H1 (cell line): ENCODE data around the gene TC2N. TPM values are rescaled to one million over a fixed set of nuclear protein-coding genes. Genes with fewer than 3 reads are reported as not detected.

Experiments
- CTCF ChIA-PET: fragments of 300-600 bp; sonication (Branson Sonifier 250); formaldehyde crosslinking; loops from one replicate; lab custom pipeline; 2021; ENCODE audit not compliant: partially characterized antibody; lab: Charles Lee
- POLR2A ChIA-PET: fragments of 300-600 bp; sonication (Branson Sonifier 250); formaldehyde crosslinking; loops from one replicate; lab custom pipeline; 2021; ENCODE audit warnings: inconsistent platforms; ENCODE audit not compliant: partially characterized antibody; lab: Charles Lee
- DNase-seq, 2 experiments: peaks; one replicate each; pipeline versions ENCODE4 v3.0.0 to v3.0.0-alpha.2; 2010 to 2022; ENCODE audit warnings: low spot score in 2 of 2, low read depth in 1 of 2, mixed read lengths in 1 of 2
- FAIRE-seq: peaks from 2 replicates; lab custom pipeline; 2011; peaks lifted over from hg19 to GRCh38; lab: Jason Lieb, UNC
- H2AFZ ChIP-seq: 2 replicates; pipeline ENCODE4 v1.8.1; 2012; ENCODE audit warnings: low read length, inconsistent platforms
- H2AK5ac ChIP-seq: 2 replicates; pipeline ENCODE4 v1.6.1; 2013; ENCODE audit warnings: low read depth, low read length
- H2BK120ac ChIP-seq: replicated peaks from 2 replicates; pipeline ENCODE3; 2013; ENCODE audit warnings: low read depth, low read length, inconsistent platforms
- H2BK12ac ChIP-seq: 2 replicates; pipeline ENCODE4 v1.6.1; 2013; ENCODE audit warnings: low read depth, low read length
- H2BK15ac ChIP-seq: 2 replicates; pipeline ENCODE4 v1.6.1; 2013; ENCODE audit warnings: low read length
- H2BK20ac ChIP-seq: 2 replicates; pipeline ENCODE4 v1.6.1; 2013; ENCODE audit warnings: low read length
- H2BK5ac ChIP-seq: 2 replicates; pipeline ENCODE4 v1.6.1; 2013; ENCODE audit warnings: low read depth, low read length
- H3K14ac ChIP-seq: 2 replicates; pipeline ENCODE4 v1.6.1; 2013; ENCODE audit warnings: inconsistent platforms; ENCODE audit not compliant: insufficient read length
- H3K18ac ChIP-seq: 2 replicates; pipeline ENCODE4 v1.6.1; 2013; ENCODE audit warnings: low read length; ENCODE audit errors: extremely low read depth
- H3K23ac ChIP-seq: 2 replicates; pipeline ENCODE4 v1.6.1; 2013; ENCODE audit warnings: inconsistent platforms; ENCODE audit not compliant: insufficient read length
- H3K23me2 ChIP-seq: 2 replicates; pipeline ENCODE4 v1.6.1; 2013; ENCODE audit warnings: low read depth, low read length
- H3K27ac ChIP-seq: 2 replicates; pipeline ENCODE4 v1.6.1; 2011; ENCODE audit warnings: low read depth, low read length, inconsistent platforms
- H3K27me3 ChIP-seq, 4 experiments: replicated peaks in 1 of 4; 1 replicate in 1 of 4; 2 replicates in 3 of 4; pipeline versions ENCODE4 v1.6.1 to v1.8.1; 2011 to 2013; ENCODE audit warnings: low read length in 3 of 4, mild to moderate bottlenecking in 3 of 4, inconsistent platforms in 2 of 4, mixed read lengths in 2 of 4, moderate library complexity in 1 of 4; ENCODE audit not compliant: control insufficient read depth in 3 of 4, insufficient read depth in 3 of 4; ENCODE audit errors: extremely low read depth in 1 of 4
- H3K36me3 ChIP-seq, 4 experiments: 2 replicates each; pipeline versions ENCODE4 v1.6.1 to v1.8.1; 2011 to 2013; ENCODE audit warnings: mild to moderate bottlenecking in 4 of 4, low read length in 3 of 4, moderate library complexity in 2 of 4, control low read depth in 1 of 4, inconsistent platforms in 1 of 4; ENCODE audit not compliant: insufficient read depth in 4 of 4, control insufficient read depth in 2 of 4
- H3K4ac ChIP-seq: replicated peaks from 2 replicates; pipeline ENCODE3; 2013; ENCODE audit warnings: low read length, low read depth, mixed read lengths, inconsistent platforms; ENCODE audit not compliant: insufficient read length
- H3K4me1 ChIP-seq, 4 experiments: replicated peaks in 1 of 4; 1 replicate in 1 of 4; 2 replicates in 3 of 4; pipeline versions ENCODE4 v1.6.1 to v1.8.1; 2011 to 2013; ENCODE audit warnings: low read length in 3 of 4, inconsistent platforms in 2 of 4, mixed read lengths in 1 of 4; ENCODE audit not compliant: insufficient read depth in 4 of 4, control insufficient read depth in 3 of 4
- H3K4me2 ChIP-seq, 2 experiments: 2 replicates each; pipeline versions ENCODE4 v1.6.1 to v1.8.1; 2011 to 2013; ENCODE audit warnings: low read depth in 2 of 2, low read length in 2 of 2, control low read depth in 1 of 2, inconsistent platforms in 1 of 2, mild to moderate bottlenecking in 1 of 2; ENCODE audit not compliant: insufficient read depth in 1 of 2
- H3K4me3 ChIP-seq, 4 experiments: fragments of 200-600, 300-600 bp in 1 of 4; sonication (generic), shearing (Covaris generic), sonication (Bioruptor Twin) in 1 of 4; 2 replicates each; pipeline versions ENCODE4 v1.5.1 to v1.8.1; 2011 to 2016; ENCODE audit warnings: low read length in 4 of 4, low read depth in 3 of 4, control low read depth in 2 of 4, inconsistent platforms in 2 of 4, mild to moderate bottlenecking in 2 of 4, mixed read lengths in 1 of 4, moderate library complexity in 1 of 4; ENCODE audit not compliant: insufficient read depth in 2 of 4; ENCODE audit errors: extremely low read depth in 1 of 4
- H3K56ac ChIP-seq: replicated peaks from 2 replicates; pipeline ENCODE3; 2013; ENCODE audit warnings: low read depth, mild to moderate bottlenecking, mixed read lengths, low read length, inconsistent platforms; ENCODE audit not compliant: insufficient read length
- H3K79me1 ChIP-seq: 2 replicates; pipeline ENCODE4 v1.6.1; 2013; ENCODE audit warnings: low read depth, low read length, control low read depth
- H3K79me2 ChIP-seq, 2 experiments: 2 replicates each; pipeline versions ENCODE4 v1.6.1 to v1.8.1; 2012 to 2013; ENCODE audit warnings: low read length in 2 of 2, mild to moderate bottlenecking in 2 of 2, inconsistent platforms in 1 of 2; ENCODE audit not compliant: insufficient read depth in 2 of 2, control insufficient read depth in 1 of 2
- H3K9ac ChIP-seq, 4 experiments: replicated peaks in 1 of 4; 1 replicate in 1 of 4; 2 replicates in 3 of 4; pipeline versions ENCODE4 v1.6.1 to v1.8.1; 2011 to 2013; ENCODE audit warnings: low read depth in 3 of 4, low read length in 3 of 4, control low read depth in 2 of 4, mild to moderate bottlenecking in 2 of 4, moderate library complexity in 2 of 4, inconsistent platforms in 1 of 4; ENCODE audit errors: extremely low read depth in 1 of 4
- H3K9me3 ChIP-seq, 2 experiments: 2 replicates each; pipeline versions ENCODE4 v1.6.1 to v1.8.1; 2012 to 2013; ENCODE audit warnings: mild to moderate bottlenecking in 2 of 2, moderate library complexity in 2 of 2, control low read depth in 1 of 2, inconsistent platforms in 1 of 2, low read depth in 1 of 2, low read length in 1 of 2, mixed read lengths in 1 of 2; ENCODE audit not compliant: insufficient read depth in 2 of 2
- H4K20me1 ChIP-seq, 2 experiments: replicated peaks in 1 of 2; 2 replicates each; pipeline versions ENCODE3 to v1.8.1; 2011 to 2013; ENCODE audit warnings: inconsistent platforms in 2 of 2, low read length in 2 of 2, mild to moderate bottlenecking in 1 of 2; ENCODE audit not compliant: insufficient read depth in 2 of 2, control insufficient read depth in 1 of 2
- H4K5ac ChIP-seq: 2 replicates; pipeline ENCODE4 v1.6.1; 2013; ENCODE audit warnings: low read length, low read depth, mixed read lengths, inconsistent platforms; ENCODE audit not compliant: insufficient read length
- H4K8ac ChIP-seq: 2 replicates; pipeline ENCODE4 v1.8.0; 2013; ENCODE audit warnings: mild to moderate bottlenecking, moderate library complexity, low read length, inconsistent platforms; ENCODE audit not compliant: insufficient read depth; ENCODE audit errors: extremely low read depth
- H4K91ac ChIP-seq: replicated peaks from 2 replicates; pipeline ENCODE3; 2013; ENCODE audit warnings: low read length, mixed read lengths, inconsistent platforms; ENCODE audit not compliant: insufficient read length
- RAD21 ChIP-seq, 2 experiments: IDR thresholded peaks in 1 of 2; conservative IDR thresholded peaks in 1 of 2; 2 replicates each; pipeline ENCODE4 v1.6.1; 2011; ENCODE audit warnings: low read depth in 2 of 2, low read length in 2 of 2, improper control_type of control experiment in 1 of 2, inconsistent platforms in 1 of 2, mild to moderate bottlenecking in 1 of 2, moderate library complexity in 1 of 2
- WGBS, 2 experiments: shearing (Covaris generic) in 1 of 2; methylation state at CpG; one replicate each; pipeline versions ENCODE4 v1.1.6 to v1.1.7; 2013 to 2015; ENCODE audit warnings: low lambda C conversion rate in 2 of 2, mixed read lengths in 2 of 2, inconsistent platforms in 1 of 2, low coverage in 1 of 2, missing lambda C conversion rate in 1 of 2; ENCODE audit not compliant: insufficient replicate concordance in 2 of 2, insufficient coverage in 1 of 2, insufficient read length in 1 of 2; ENCODE audit errors: extremely low coverage in 1 of 2, missing lambda C conversion rate in 1 of 2; 5-methylcytosine and 5-hydroxymethylcytosine counted together
- polyA plus RNA-seq, 7 experiments: library from polyadenylated mRNA; depleted of rRNA in 3 of 7; stranded (reverse) in 5 of 7; unstranded in 2 of 7; fragments of >200 nt in 5 of 7; fragments of 200-250 nt in 2 of 7; gene quantifications; 1 replicate in 5 of 7; 2 replicates in 1 of 7; 4 replicates in 1 of 7; pipeline versions ENCODE4 v1.2.1 to v1.2.3, GENCODE V29; 2011 to 2013; ENCODE audit warnings: missing spikeins in 2 of 7, mixed read lengths in 2 of 7
- total RNA-seq: library from RNA; stranded (reverse); fragmentation: NEBNext Ultra II Directional; extraction: Animal tissue kit (Norgen Biotek cat#: 25700); gene quantifications from 2 replicates; pipeline ENCODE4 v1.2.1, GENCODE V29; 2021
- TF ChIP-seq, protein P1 (sequence below), 3 experiments: IDR thresholded peaks; 1 replicate in 2 of 3; 2 replicates in 1 of 3; pipeline versions ENCODE4 v1.5.1 to v1.6.1; 2011; ENCODE audit warnings: low read length in 3 of 3, mild to moderate bottlenecking in 3 of 3, inconsistent platforms in 2 of 3, low read depth in 1 of 3, moderate library complexity in 1 of 3; ENCODE audit not compliant: insufficient read depth in 1 of 3; ENCODE audit errors: control extremely low read depth in 1 of 3
- TF ChIP-seq, protein P2 (sequence below): IDR thresholded peaks from 2 replicates; pipeline ENCODE4 v1.6.1; 2011; ENCODE audit warnings: low read depth, mild to moderate bottlenecking, low read length; ENCODE audit not compliant: insufficient read depth

TC2N gene
- total and polyA plus RNA-seq, 2 of the 8 experiments (the other 6 are each of a cell fraction or from before 2014, with no cell fraction given), result 9.7 to 36.2 TPM

GRCh38 chr14:91893007-91893406, 25.7 kb upstream of the TC2N start:
- H2BK20ac ChIP-seq, result no peak overlapping the region
- H3K79me1 ChIP-seq, result no peaks in the 10 kb centered on the region
- H3K4me3 ChIP-seq, result no peak overlapping the region
- H3K27ac ChIP-seq, result no peak overlapping the region
- H3K56ac ChIP-seq, result no peak overlapping the region
- no peak overlapping the region for H4K8ac ChIP-seq
- no peak overlapping the region for H3K14ac ChIP-seq
- no peak overlapping the region for H2BK5ac ChIP-seq
- FAIRE-seq (peak; percentile 81), DNase-seq (peak in 1 of 2 experiments; percentile 82)
- H3K9ac ChIP-seq, result no peak overlapping the region
- WGBS, 2 experiments, result 32% methylated on average over 7 of the region's 7 CpGs; no CpG with 5 or more reads in 1 of the 2 experiments
- H3K4me1 ChIP-seq, result peaks cover 0 to 4% (median 1%) of the 10 kb centered on the region in 4 experiments; a peak in 3 of 7 replicates
- TF ChIP-seq, protein P1, sequence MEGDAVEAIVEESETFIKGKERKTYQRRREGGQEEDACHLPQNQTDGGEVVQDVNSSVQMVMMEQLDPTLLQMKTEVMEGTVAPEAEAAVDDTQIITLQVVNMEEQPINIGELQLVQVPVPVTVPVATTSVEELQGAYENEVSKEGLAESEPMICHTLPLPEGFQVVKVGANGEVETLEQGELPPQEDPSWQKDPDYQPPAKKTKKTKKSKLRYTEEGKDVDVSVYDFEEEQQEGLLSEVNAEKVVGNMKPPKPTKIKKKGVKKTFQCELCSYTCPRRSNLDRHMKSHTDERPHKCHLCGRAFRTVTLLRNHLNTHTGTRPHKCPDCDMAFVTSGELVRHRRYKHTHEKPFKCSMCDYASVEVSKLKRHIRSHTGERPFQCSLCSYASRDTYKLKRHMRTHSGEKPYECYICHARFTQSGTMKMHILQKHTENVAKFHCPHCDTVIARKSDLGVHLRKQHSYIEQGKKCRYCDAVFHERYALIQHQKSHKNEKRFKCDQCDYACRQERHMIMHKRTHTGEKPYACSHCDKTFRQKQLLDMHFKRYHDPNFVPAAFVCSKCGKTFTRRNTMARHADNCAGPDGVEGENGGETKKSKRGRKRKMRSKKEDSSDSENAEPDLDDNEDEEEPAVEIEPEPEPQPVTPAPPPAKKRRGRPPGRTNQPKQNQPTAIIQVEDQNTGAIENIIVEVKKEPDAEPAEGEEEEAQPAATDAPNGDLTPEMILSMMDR (IDR thresholded peaks at IDR 0.05; ENCODE audit: control extremely low read depth in 1 of 3, insufficient read depth in 1 of 3, low read depth in 1 of 3, low read length in 3 of 3), result peak; percentile 74 to 82 (median 76)
- TF ChIP-seq, protein P2, sequence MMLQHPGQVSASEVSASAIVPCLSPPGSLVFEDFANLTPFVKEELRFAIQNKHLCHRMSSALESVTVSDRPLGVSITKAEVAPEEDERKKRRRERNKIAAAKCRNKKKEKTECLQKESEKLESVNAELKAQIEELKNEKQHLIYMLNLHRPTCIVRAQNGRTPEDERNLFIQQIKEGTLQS, result no peak
- peak; percentile 68 to 73 for TF ChIP-seq RAD21 (IDR thresholded peaks at IDR 0.05 in 1 of 2, conservative IDR thresholded peaks at IDR 0.05 in 1 of 2; ENCODE audit: low read depth in 2 of 2, low read length in 2 of 2)
- H3K79me2 ChIP-seq, result no peaks in the 10 kb centered on the region
- H3K36me3 ChIP-seq, result no peaks in the 10 kb centered on the region
- no peaks in the 10 kb centered on the region for H3K9me3 ChIP-seq
- H2AK5ac ChIP-seq, result no peak overlapping the region
- H3K4ac ChIP-seq, result no peak overlapping the region
- H2BK12ac ChIP-seq, result no peak overlapping the region
- H2BK15ac ChIP-seq, result no peak overlapping the region
- H3K23me2 ChIP-seq, result no peaks in the 10 kb centered on the region
- H4K20me1 ChIP-seq, result no peaks in the 10 kb centered on the region
- no peak overlapping the region for H4K91ac ChIP-seq
- ChIA-PET CTCF (interaction anchor here (0.6 to 3.3 kb wide), 24 partner anchors 8 to 368 kb away, joined by 3 to 13 read pairs (median 4); partner anchors contain the start of gene CATSPERB), POLR2A (no interaction called here)
- H3K18ac ChIP-seq, result no peak overlapping the region
- H2BK120ac ChIP-seq, result no peak overlapping the region
- no peak overlapping the region for H3K4me2 ChIP-seq
- H3K27me3 ChIP-seq, result no peaks in the 10 kb centered on the region
- no peak overlapping the region for H4K5ac ChIP-seq
- no peak overlapping the region for H2AFZ ChIP-seq
- H3K23ac ChIP-seq, result no peak overlapping the region
